ENCODE data around the gene TMEM178B. TPM values are rescaled to one million over a fixed set of nuclear protein-coding genes. Genes with fewer than 3 reads are reported as not detected.

TMEM178B gene
- polyA plus RNA-seq, 1 donor (not counting 4 experiments of a cell fraction or from before 2014, with no cell fraction given), result not detected

GRCh38 chr7:141189231-141189630 lies 115.4 kb downstream of the TMEM178B start:
- no peak for TF ChIP-seq CTCF (optimal IDR thresholded peaks at IDR 0.05 in 1 of 3, IDR thresholded peaks at IDR 0.05 in 1 of 3, conservative IDR thresholded peaks at IDR 0.05 in 1 of 3; ENCODE audit: extremely low read depth in 1 of 3, insufficient read depth in 2 of 3, low read length in 3 of 3)
- no peak for TF ChIP-seq EZH2 (IDR thresholded peaks at IDR 0.05; ENCODE audit: low read length)
- Histone ChIP-seq H3K9ac (ENCODE audit: control insufficient read depth, extremely low read depth, insufficient read depth, low read length) (no peak overlapping the region), H3K27me3 (ENCODE audit: control insufficient read depth, extremely low read depth, insufficient read depth, low read length) (no peaks in the 10 kb centered on the region), H3K9me3 (ENCODE audit: control insufficient read depth, low read depth, low read length) (no peaks in the 10 kb centered on the region), H3K27ac (ENCODE audit: control insufficient read depth, insufficient read depth, low read length) (no peak overlapping the region), H3K79me2 (ENCODE audit: control insufficient read depth, insufficient read depth, low read length) (no peaks in the 10 kb centered on the region), H3K4me3 (ENCODE audit: control insufficient read depth in 2 of 3, extremely low read depth in 1 of 3, insufficient read depth in 2 of 3, low read depth in 1 of 3, low read length in 3 of 3) (no peak overlapping the region), H3K9me1 (ENCODE audit: control insufficient read depth, extremely low read depth, insufficient read depth, low read length) (no peaks in the 10 kb centered on the region), H3K36me3 (ENCODE audit: control insufficient read depth in 2 of 2, extremely low read depth in 1 of 2, insufficient read depth in 2 of 2, low read length in 2 of 2) (no peaks in the 10 kb centered on the region), H2AFZ (ENCODE audit: control insufficient read depth, low read length) (no peak overlapping the region), H3K4me2 (ENCODE audit: control insufficient read depth, extremely low read depth, insufficient read depth, low read depth, low read length) (no peak overlapping the region), H3K4me1 (ENCODE audit: control insufficient read depth, extremely low read depth, insufficient read depth, low read length) (no peaks in the 10 kb centered on the region), H4K20me1 (ENCODE audit: control insufficient read depth, extremely low read depth, insufficient read depth, low read length) (no peaks in the 10 kb centered on the region)
- dilution Hi-C loops (cut with MboI; ENCODE audit: extremely low pct_ligation_motif_present, low sequenced_read_pairs), result no loop called here
- FAIRE-seq, result no peak
- no peak for DNase-seq (ENCODE audit: low read depth, low spot score)

- no peak for DNase-seq (ENCODE audit: low read depth, low spot score)
- H3K36me3 ChIP-seq (ENCODE audit: control insufficient read depth in 2 of 2, extremely low read depth in 1 of 2, insufficient read depth in 2 of 2, low read length in 2 of 2), result no peaks in the 10 kb centered on the region
- H3K9me3 ChIP-seq (ENCODE audit: control insufficient read depth, low read depth, low read length), result no peaks in the 10 kb centered on the region
- H3K79me2 ChIP-seq (ENCODE audit: control insufficient read depth, insufficient read depth, low read length), result no peaks in the 10 kb centered on the region
- no peak overlapping the region for H3K4me3 ChIP-seq (ENCODE audit: control insufficient read depth in 2 of 3, extremely low read depth in 1 of 3, insufficient read depth in 2 of 3, low read depth in 1 of 3, low read length in 3 of 3)
- no peaks in the 10 kb centered on the region for H3K9me1 ChIP-seq (ENCODE audit: control insufficient read depth, extremely low read depth, insufficient read depth, low read length)
- H3K4me2 ChIP-seq (ENCODE audit: control insufficient read depth, extremely low read depth, insufficient read depth, low read depth, low read length), result no peak overlapping the region
- dilution Hi-C loops (cut with MboI; ENCODE audit: extremely low pct_ligation_motif_present, low sequenced_read_pairs), result no loop called here
- no peak overlapping the region for H3K9ac ChIP-seq (ENCODE audit: control insufficient read depth, extremely low read depth, insufficient read depth, low read length)
- no peaks in the 10 kb centered on the region for H4K20me1 ChIP-seq (ENCODE audit: control insufficient read depth, extremely low read depth, insufficient read depth, low read length)
- no peak overlapping the region for H3K27ac ChIP-seq (ENCODE audit: control insufficient read depth, insufficient read depth, low read length)
- FAIRE-seq, result no peak
- no peak overlapping the region for H2AFZ ChIP-seq (ENCODE audit: control insufficient read depth, low read length)
- H3K27me3 ChIP-seq (ENCODE audit: control insufficient read depth, extremely low read depth, insufficient read depth, low read length), result no peaks in the 10 kb centered on the region
- no peaks in the 10 kb centered on the region for H3K4me1 ChIP-seq (ENCODE audit: control insufficient read depth, extremely low read depth, insufficient read depth, low read length)
- TF ChIP-seq EZH2 (IDR thresholded peaks at IDR 0.05; ENCODE audit: low read length), result no peak
- TF ChIP-seq CTCF (optimal IDR thresholded peaks at IDR 0.05 in 1 of 3, IDR thresholded peaks at IDR 0.05 in 1 of 3, conservative IDR thresholded peaks at IDR 0.05 in 1 of 3; ENCODE audit: extremely low read depth in 1 of 3, insufficient read depth in 2 of 3, low read length in 3 of 3), result no peak
These were observed 116.6 kb downstream of the TMEM178B start for GRCh38 chr7:141190495-141190894.
